HUES6 (cell line): ENCODE measurements around the gene C2CD2.

ENCODE experiments used
- H3K27ac ChIP-seq: 2 replicates; pipeline ENCODE4 v1.7.0; 2013; ENCODE audit warnings: low read depth, mild to moderate bottlenecking, low read length, inconsistent platforms
- H3K27me3 ChIP-seq: 2 replicates; pipeline ENCODE4 v1.6.1; 2013; ENCODE audit warnings: low read length; ENCODE audit not compliant: control insufficient read depth, insufficient read depth
- H3K36me3 ChIP-seq: 2 replicates; pipeline ENCODE4 v1.6.1; 2013; ENCODE audit warnings: low read length; ENCODE audit not compliant: control insufficient read depth, insufficient read depth
- H3K4me1 ChIP-seq: 2 replicates; pipeline ENCODE4 v1.6.1; 2013; ENCODE audit warnings: low read length; ENCODE audit not compliant: control insufficient read depth, insufficient read depth
- H3K4me3 ChIP-seq: 2 replicates; pipeline ENCODE4 v1.5.1; 2013; ENCODE audit warnings: low read depth, low read length
- H3K9ac ChIP-seq: one replicate; pipeline ENCODE4 v1.6.1; 2013; ENCODE audit warnings: mild to moderate bottlenecking, low read length
- H3K9me3 ChIP-seq: 2 replicates; pipeline ENCODE4 v1.6.1; 2013; ENCODE audit warnings: low read depth, low read length; ENCODE audit not compliant: control insufficient read depth, insufficient read depth

Gene C2CD2

GRCh38 chr21:41881051-41881450 lies 72.8 kb downstream of the C2CD2 start:
- no peak overlapping the region for H3K27ac ChIP-seq
- H3K4me1 ChIP-seq, result peaks cover 17% of the 10 kb centered on the region
- no peaks in the 10 kb centered on the region for H3K9me3 ChIP-seq

GRCh38 chr21:41880153-41880552 lies 73.7 kb downstream of the C2CD2 start:
- H3K4me3 ChIP-seq, result peak overlapping the region; percentile 89
- no peaks in the 10 kb centered on the region for H3K9me3 ChIP-seq
- no peak overlapping the region for H3K27ac ChIP-seq
- no peaks in the 10 kb centered on the region for H3K36me3 ChIP-seq
- H3K27me3 ChIP-seq, result no peaks in the 10 kb centered on the region
- peaks cover 10% of the 10 kb centered on the region for H3K4me1 ChIP-seq
- H3K9ac ChIP-seq, result no peak overlapping the region

More at GRCh38 chr21:41881051-41881450, 72.8 kb downstream of the C2CD2 start:
- H3K9ac ChIP-seq, result no peak overlapping the region
- H3K4me3 ChIP-seq, result no peak overlapping the region
- H3K27me3 ChIP-seq, result no peaks in the 10 kb centered on the region
- H3K36me3 ChIP-seq, result no peaks in the 10 kb centered on the region

- Histone ChIP-seq H3K27ac (peak within 1 kb of the TSS; percentile 57; the same call in 1 of the 2 replicates), H3K9ac (peak within 1 kb of the TSS; percentile 84)
Measured at GRCh38 chr21:41879190-41879998, 74.4 kb downstream of the C2CD2 start, which contains the start of gene PRDM15. Gene PRDM15, minus strand, starts transcription at chr21:41879344. Its CDS starts 18,981 bp downstream, at chr21:41860363.

GRCh38 chr21:41878831-41879189 lies 75.0 kb downstream of the C2CD2 start:
- no peak overlapping the region for H3K27ac ChIP-seq
- no peaks in the 10 kb centered on the region for H3K9me3 ChIP-seq
- no peaks in the 10 kb centered on the region for H3K27me3 ChIP-seq
- no peaks in the 10 kb centered on the region for H3K36me3 ChIP-seq
- H3K9ac ChIP-seq, result no peak overlapping the region
- peaks cover 6% of the 10 kb centered on the region; the same call in 1 of the 2 replicates for H3K4me1 ChIP-seq
- H3K4me3 ChIP-seq, result peak overlapping the region; percentile 97; the same call in 1 of the 2 replicates

More at GRCh38 chr21:41879190-41879998, 74.4 kb downstream of the C2CD2 start, which contains the start of gene PRDM15:
- Histone ChIP-seq H3K36me3 (no peaks in the 10 kb centered on the region), H3K4me1 (peaks cover 6% of the 10 kb centered on the region; the same call in 1 of the 2 replicates), H3K9me3 (no peaks in the 10 kb centered on the region), H3K4me3 (peak within 1 kb of the TSS; percentile 97), H3K27me3 (no peaks in the 10 kb centered on the region)

- no peaks in the 10 kb centered on the region for H3K36me3 ChIP-seq
- peak overlapping the region; percentile 57; the same call in 1 of the 2 replicates for H3K27ac ChIP-seq
- H3K27me3 ChIP-seq, result no peaks in the 10 kb centered on the region
- H3K4me1 ChIP-seq, result peaks cover 6% of the 10 kb centered on the region; the same call in 1 of the 2 replicates
- H3K9me3 ChIP-seq, result no peaks in the 10 kb centered on the region
- H3K4me3 ChIP-seq, result peak overlapping the region; percentile 97
- H3K9ac ChIP-seq, result peak overlapping the region; percentile 64
Measured at GRCh38 chr21:41877901-41878830, 75.7 kb downstream of the C2CD2 start.

- Histone ChIP-seq H3K36me3 (no peaks in the 10 kb centered on the region), H3K4me1 (peaks cover 6% of the 10 kb centered on the region; the same call in 1 of the 2 replicates), H3K9ac (no peak overlapping the region), H3K27me3 (no peaks in the 10 kb centered on the region), H3K9me3 (no peaks in the 10 kb centered on the region), H3K27ac (no peak overlapping the region), H3K4me3 (no peak overlapping the region)
Measured at GRCh38 chr21:41876928-41877652, 76.7 kb downstream of the C2CD2 start.

- no peak overlapping the region for H3K4me3 ChIP-seq
- H3K4me1 ChIP-seq, result peaks cover 6% of the 10 kb centered on the region; the same call in 1 of the 2 replicates
- H3K9ac ChIP-seq, result no peak overlapping the region
- no peaks in the 10 kb centered on the region for H3K36me3 ChIP-seq
- H3K9me3 ChIP-seq, result no peaks in the 10 kb centered on the region
- H3K27me3 ChIP-seq, result no peaks in the 10 kb centered on the region
- H3K27ac ChIP-seq, result no peak overlapping the region
Measured at GRCh38 chr21:41876396-41876795, 77.4 kb downstream of the C2CD2 start.

- Histone ChIP-seq H3K27me3 (no peaks in the 10 kb centered on the region), H3K36me3 (no peaks in the 10 kb centered on the region), H3K27ac (no peak overlapping the region), H3K4me1 (peaks cover 6% of the 10 kb centered on the region; the same call in 1 of the 2 replicates), H3K4me3 (no peak overlapping the region), H3K9me3 (no peaks in the 10 kb centered on the region), H3K9ac (no peak overlapping the region)
Measured at GRCh38 chr21:41875086-41875485, 78.7 kb downstream of the C2CD2 start.

GRCh38 chr21:41874611-41875010 lies 79.2 kb downstream of the C2CD2 start:
- H3K4me1 ChIP-seq, result peaks cover 6% of the 10 kb centered on the region; the same call in 1 of the 2 replicates
- no peaks in the 10 kb centered on the region for H3K36me3 ChIP-seq
- no peak overlapping the region for H3K4me3 ChIP-seq
- no peaks in the 10 kb centered on the region for H3K9me3 ChIP-seq
- H3K27me3 ChIP-seq, result no peaks in the 10 kb centered on the region
- no peak overlapping the region for H3K9ac ChIP-seq
- H3K27ac ChIP-seq, result no peak overlapping the region

- H3K36me3 ChIP-seq, result no peaks in the 10 kb centered on the region
- H3K27me3 ChIP-seq, result no peaks in the 10 kb centered on the region
- peaks cover 6% of the 10 kb centered on the region; the same call in 1 of the 2 replicates for H3K4me1 ChIP-seq
- no peak overlapping the region for H3K27ac ChIP-seq
- H3K9me3 ChIP-seq, result no peaks in the 10 kb centered on the region
- no peak overlapping the region for H3K4me3 ChIP-seq
- no peak overlapping the region for H3K9ac ChIP-seq
Measured at GRCh38 chr21:41873426-41873825, 80.4 kb downstream of the C2CD2 start.
